Astrocyte (in vitro differentiated cells and primary cell): Measurements from ENCODE around the gene NEK6. TPM values are rescaled to one million over a fixed set of nuclear protein-coding genes. Genes with fewer than 3 reads are reported as not detected.
A peak's percentile ranks its signal among the peaks of the same experiment; 100 is the strongest.

Experiments
- DNase-seq: peaks from one replicate; pipeline ENCODE4 v3.0.0-alpha.2; 2010; ENCODE audit warnings: low read depth
- FAIRE-seq: peaks from 2 replicates; lab custom pipeline; 2011; peaks lifted over from hg19 to GRCh38; lab: Jason Lieb, UNC
- H2AFZ ChIP-seq: 2 replicates; pipeline ENCODE4 v1.6.0; 2012; ENCODE audit warnings: low read depth, low read length, inconsistent platforms
- H3K27ac ChIP-seq: 2 replicates; pipeline ENCODE4 v1.5.1; 2011; ENCODE audit warnings: low read depth, low read length, inconsistent platforms
- H3K27me3 ChIP-seq: 2 replicates; pipeline ENCODE4 v1.6.0; 2011; ENCODE audit warnings: low read length, inconsistent platforms; ENCODE audit not compliant: insufficient read depth
- H3K36me3 ChIP-seq: 2 replicates; pipeline ENCODE4 v1.5.1; 2011; ENCODE audit warnings: low read length, inconsistent platforms; ENCODE audit not compliant: insufficient read depth
- H3K4me1 ChIP-seq: 2 replicates; pipeline ENCODE4 v1.5.1; 2011; ENCODE audit warnings: low read length, inconsistent platforms; ENCODE audit not compliant: insufficient read depth
- H3K4me2 ChIP-seq: 2 replicates; pipeline ENCODE4 v1.6.0; 2012; ENCODE audit warnings: low read length, inconsistent platforms
- H3K4me3 ChIP-seq: 2 replicates; pipeline ENCODE4 v1.5.1; 2011; ENCODE audit warnings: low read depth, mild to moderate bottlenecking, low read length, inconsistent platforms; ENCODE audit not compliant: insufficient read depth
- H3K79me2 ChIP-seq: 2 replicates; pipeline ENCODE4 v1.6.0; 2012; ENCODE audit warnings: mild to moderate bottlenecking, low read length, inconsistent platforms; ENCODE audit not compliant: insufficient read depth
- H3K9ac ChIP-seq: 2 replicates; pipeline ENCODE4 v1.6.0; 2012; ENCODE audit warnings: mild to moderate bottlenecking, low read length, inconsistent platforms
- H3K9me3 ChIP-seq: 2 replicates; pipeline ENCODE4 v1.5.1; 2012; ENCODE audit warnings: low read depth, mild to moderate bottlenecking, low read length, inconsistent platforms; ENCODE audit not compliant: insufficient read depth
- H4K20me1 ChIP-seq: 2 replicates; pipeline ENCODE4 v1.6.0; 2012; ENCODE audit warnings: low read length, inconsistent platforms; ENCODE audit not compliant: insufficient read depth
- H3K27ac Mint-ChIP-seq: one replicate; pipeline ENCODE4 v1.8.0; 2021; ENCODE audit warnings: mild to moderate bottlenecking, mixed read lengths; ENCODE audit not compliant: unreplicated experiment
- H3K27me3 Mint-ChIP-seq: one replicate; pipeline ENCODE4 v1.8.0; 2021; ENCODE audit warnings: low read depth, mixed read lengths; ENCODE audit not compliant: unreplicated experiment
- H3K36me3 Mint-ChIP-seq: one replicate; pipeline ENCODE4 v1.8.0; 2021; ENCODE audit warnings: low read depth, mixed read lengths; ENCODE audit not compliant: unreplicated experiment
- H3K4me1 Mint-ChIP-seq: one replicate; pipeline ENCODE4 v1.8.0; 2021; ENCODE audit warnings: low read depth, mixed read lengths; ENCODE audit not compliant: unreplicated experiment
- H3K4me3 Mint-ChIP-seq: one replicate; pipeline ENCODE4 v1.8.0; 2021; ENCODE audit warnings: mild to moderate bottlenecking, moderate library complexity, mixed read lengths; ENCODE audit not compliant: unreplicated experiment
- H3K9me3 Mint-ChIP-seq: one replicate; pipeline ENCODE4 v1.8.0; 2021; ENCODE audit warnings: mild to moderate bottlenecking, mixed read lengths; ENCODE audit not compliant: unreplicated experiment
- EZH2 ChIP-seq: IDR thresholded peaks from 2 replicates; pipeline ENCODE4 v1.6.1; 2012; ENCODE audit warnings: mild to moderate bottlenecking, low read length, inconsistent platforms; ENCODE audit not compliant: insufficient read depth
- total RNA-seq: library from RNA; stranded (reverse); gene quantifications from 2 replicates; pipeline ENCODE4 v1.2.1, GENCODE V29; 2021
- TF ChIP-seq, protein P1 (sequence below): IDR thresholded peaks from 2 replicates; pipeline ENCODE4 v1.5.1; 2011; ENCODE audit warnings: low read depth, mild to moderate bottlenecking, inconsistent platforms, low read length, moderate library complexity; ENCODE audit not compliant: insufficient read depth

Gene NEK6
- total RNA-seq, 1 donor from 2014 or later: 76.8 TPM

GRCh38 chr9:124307379-124308030 lies 49.8 kb downstream of the NEK6 start:
- DNase-seq (no peak), FAIRE-seq (no peak)
- peak overlapping the region; percentile 97 for H3K27ac Mint-ChIP-seq
- H4K20me1 ChIP-seq: no peaks in the 10 kb centered on the region
- H3K9ac ChIP-seq: peak overlapping the region; percentile 60
- no peaks in the 10 kb centered on the region for H3K27me3 Mint-ChIP-seq
- H3K4me1 ChIP-seq: peaks cover 31% of the 10 kb centered on the region
- H2AFZ ChIP-seq: no peak overlapping the region
- H3K4me3 ChIP-seq: no peak overlapping the region
- TF ChIP-seq, protein P1, sequence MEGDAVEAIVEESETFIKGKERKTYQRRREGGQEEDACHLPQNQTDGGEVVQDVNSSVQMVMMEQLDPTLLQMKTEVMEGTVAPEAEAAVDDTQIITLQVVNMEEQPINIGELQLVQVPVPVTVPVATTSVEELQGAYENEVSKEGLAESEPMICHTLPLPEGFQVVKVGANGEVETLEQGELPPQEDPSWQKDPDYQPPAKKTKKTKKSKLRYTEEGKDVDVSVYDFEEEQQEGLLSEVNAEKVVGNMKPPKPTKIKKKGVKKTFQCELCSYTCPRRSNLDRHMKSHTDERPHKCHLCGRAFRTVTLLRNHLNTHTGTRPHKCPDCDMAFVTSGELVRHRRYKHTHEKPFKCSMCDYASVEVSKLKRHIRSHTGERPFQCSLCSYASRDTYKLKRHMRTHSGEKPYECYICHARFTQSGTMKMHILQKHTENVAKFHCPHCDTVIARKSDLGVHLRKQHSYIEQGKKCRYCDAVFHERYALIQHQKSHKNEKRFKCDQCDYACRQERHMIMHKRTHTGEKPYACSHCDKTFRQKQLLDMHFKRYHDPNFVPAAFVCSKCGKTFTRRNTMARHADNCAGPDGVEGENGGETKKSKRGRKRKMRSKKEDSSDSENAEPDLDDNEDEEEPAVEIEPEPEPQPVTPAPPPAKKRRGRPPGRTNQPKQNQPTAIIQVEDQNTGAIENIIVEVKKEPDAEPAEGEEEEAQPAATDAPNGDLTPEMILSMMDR: no peak
- no peak for TF ChIP-seq EZH2
- no peaks in the 10 kb centered on the region for H3K9me3 ChIP-seq
- no peak overlapping the region for H3K4me2 ChIP-seq
- no peaks in the 10 kb centered on the region for H3K27me3 ChIP-seq
- H3K36me3 ChIP-seq: peaks cover 12% of the 10 kb centered on the region
- H3K4me1 Mint-ChIP-seq: peaks cover 27% of the 10 kb centered on the region
- peaks cover 71% of the 10 kb centered on the region for H3K79me2 ChIP-seq
- H3K36me3 Mint-ChIP-seq: peaks cover 16% of the 10 kb centered on the region
- peak overlapping the region; percentile 86 for H3K27ac ChIP-seq
- H3K4me3 Mint-ChIP-seq: no peak overlapping the region
- H3K9me3 Mint-ChIP-seq: no peaks in the 10 kb centered on the region

GRCh38 chr9:124308606-124309491 lies 51.1 kb downstream of the NEK6 start:
- Histone ChIP-seq H2AFZ (no peak overlapping the region), H4K20me1 (no peaks in the 10 kb centered on the region), H3K9me3 (no peaks in the 10 kb centered on the region), H3K36me3 (peaks cover 14% of the 10 kb centered on the region), H3K4me3 (no peak overlapping the region), H3K4me2 (no peak overlapping the region), H3K9ac (peak overlapping the region; percentile 58), H3K4me1 (peaks cover 31% of the 10 kb centered on the region), H3K27me3 (no peaks in the 10 kb centered on the region), H3K79me2 (peaks cover 68% of the 10 kb centered on the region), H3K27ac (peak overlapping the region; percentile 93)
- no peak overlapping the region for H3K4me3 Mint-ChIP-seq
- TF ChIP-seq, protein P1: no peak
- no peak for TF ChIP-seq EZH2
- no peaks in the 10 kb centered on the region for H3K9me3 Mint-ChIP-seq
- peaks cover 7% of the 10 kb centered on the region for H3K36me3 Mint-ChIP-seq
- peak overlapping the region; percentile 86 for H3K27ac Mint-ChIP-seq
- no peak for FAIRE-seq
- H3K27me3 Mint-ChIP-seq: no peaks in the 10 kb centered on the region
- H3K4me1 Mint-ChIP-seq: peaks cover 27% of the 10 kb centered on the region
- DNase-seq: no peak
